Fibroblast of lung (primary cell): ENCODE results near the gene NBR1.

Experiments
- CTCF ChIP-seq, 2 donors: IDR thresholded peaks in 1 of 2; conservative IDR thresholded peaks in 1 of 2; 1 replicate in 1 of 2; 2 replicates in 1 of 2; pipeline ENCODE4 v1.5.1; 2011 to 2012; ENCODE audit warnings: low read length in 2 of 2, control low read depth in 1 of 2, inconsistent platforms in 1 of 2, low read depth in 1 of 2, mild to moderate bottlenecking in 1 of 2
- EZH2 ChIP-seq: IDR thresholded peaks from 2 replicates; pipeline ENCODE4 v1.5.1; 2012; ENCODE audit warnings: low read length, control low read depth, mild to moderate bottlenecking; ENCODE audit errors: missing control alignments

- TF ChIP-seq CTCF (conservative IDR thresholded peaks at IDR 0.05 in 1 of 2, IDR thresholded peaks at IDR 0.05 in 1 of 2; ENCODE audit: low read depth in 1 of 2, low read length in 2 of 2): no peak
- TF ChIP-seq EZH2: no peak
These were observed 44.8 kb upstream of the NBR1 start for GRCh38 chr17:43125967-43126910.
